HG03521 (cell line): ENCODE measurements around the gene ZNF232.
"Not testable (repeated sequence)": the region's sequence is repeated elsewhere in the genome, so short reads cannot be mapped to it uniquely, and the experiment has no call there.

Source experiments
- ATAC-seq: cut with Tn5 transposase; IDR thresholded peaks from one replicate; pipeline ENCODE4 v1.9.1; 2021; ENCODE audit warnings: mild to moderate bottlenecking, moderate library complexity; ENCODE audit not compliant: unreplicated experiment

The ZNF232 gene

DNA sequence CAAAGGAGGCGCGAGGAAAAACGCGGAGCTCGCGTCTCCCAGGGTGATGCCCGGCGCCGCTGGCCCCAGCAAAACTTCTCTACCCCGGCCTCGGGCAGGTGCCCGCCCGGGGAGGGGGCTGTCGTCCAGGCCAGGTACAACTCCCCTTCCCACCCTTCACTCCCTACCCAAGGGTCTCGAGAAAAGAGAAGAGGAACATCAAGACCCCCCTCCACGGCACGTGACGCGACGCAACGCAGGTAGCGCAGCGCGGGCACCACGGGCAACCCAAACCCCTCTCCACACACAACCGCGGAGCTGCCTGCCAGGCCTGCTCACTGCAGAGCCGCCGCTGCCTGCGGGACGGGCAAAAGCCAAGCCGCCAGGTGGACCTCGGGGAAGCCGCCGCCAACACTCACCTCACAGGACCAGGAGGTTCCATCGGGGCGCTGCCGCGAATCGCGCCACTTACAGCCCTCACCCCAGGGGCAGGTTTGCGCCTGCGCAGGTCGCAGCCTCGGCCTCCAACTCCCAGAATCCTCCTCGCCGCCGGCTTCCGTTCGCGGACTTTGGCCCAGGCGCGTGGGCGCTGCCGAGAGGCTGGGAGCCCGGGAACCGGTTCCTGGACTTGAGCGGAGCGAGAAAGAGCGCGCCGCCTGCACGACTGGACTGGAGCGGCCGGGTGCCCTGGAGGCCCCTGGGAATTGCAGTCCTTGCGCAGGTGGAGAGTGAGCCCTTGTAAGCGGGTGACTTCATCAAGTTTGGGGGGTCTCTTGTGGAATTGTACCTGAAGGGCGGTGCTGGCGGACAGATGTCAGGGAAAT is at the start of gene ZNF232:
Gene ZNF232 (minus strand): TSS at position 477 of the 803 bp plus-strand sequence. CDS start 56 bp downstream, at position 421.
- peak; percentile 91 for ATAC-seq

DNA sequence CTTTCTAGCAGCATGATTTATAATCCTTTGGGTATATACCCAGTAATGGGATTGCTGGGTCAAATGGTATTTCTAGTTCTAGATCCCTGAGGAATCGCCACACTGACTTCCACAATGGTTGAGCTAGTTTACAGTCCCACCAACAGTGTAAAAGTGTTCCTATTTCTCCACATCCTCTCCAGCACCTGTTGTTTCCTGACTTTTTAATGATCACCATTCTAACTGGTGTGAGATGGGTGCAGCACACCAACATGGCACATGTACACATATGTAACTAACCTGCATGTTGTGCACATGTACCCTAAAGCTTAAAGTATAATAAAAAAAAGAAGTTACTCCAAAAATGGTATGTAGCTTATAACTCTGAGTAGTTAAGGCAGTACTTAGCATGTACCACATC is 49.0 kb upstream of the ZNF232 start:
- not testable (repeated sequence) for ATAC-seq

DNA sequence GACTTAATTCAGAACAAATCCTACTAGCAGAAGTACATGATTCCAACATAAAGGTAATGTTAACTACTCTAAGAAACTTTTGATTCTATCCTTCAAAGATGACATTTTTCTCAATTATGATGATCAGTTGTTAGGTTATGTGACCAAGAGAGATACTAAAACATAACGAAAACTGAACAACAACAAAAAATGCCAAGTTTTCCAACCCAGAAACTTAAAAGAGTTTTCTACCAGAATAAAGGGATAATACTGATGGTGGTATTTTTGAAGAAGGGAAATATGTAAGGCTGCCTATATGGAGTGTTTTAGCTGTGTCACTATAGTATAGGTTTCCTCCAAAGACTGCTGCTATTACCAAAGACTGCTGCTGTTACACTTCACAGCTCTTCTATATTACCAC is 34.4 kb upstream of the ZNF232 start:
- ATAC-seq: not testable (repeated sequence)

DNA sequence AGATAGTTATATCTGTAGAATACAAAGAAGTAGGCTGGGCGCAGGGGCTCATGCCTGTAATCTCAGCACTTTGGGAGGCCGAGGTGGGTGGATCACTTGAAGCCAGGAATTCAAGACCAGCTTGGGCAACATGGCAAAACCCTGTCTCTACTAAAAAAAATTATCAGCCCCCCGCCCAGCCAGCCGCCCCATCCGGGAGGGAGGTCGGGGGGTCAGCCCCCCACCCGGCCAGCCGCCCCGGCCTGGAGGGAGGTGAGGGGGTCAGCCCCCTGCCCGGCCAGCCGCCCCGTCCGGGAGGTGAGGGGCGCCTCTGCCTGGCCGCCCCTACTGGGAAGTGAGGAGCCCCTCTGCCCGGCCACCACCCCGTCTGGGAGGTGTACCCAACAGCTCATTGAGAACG is 31.2 kb upstream of the ZNF232 start:
- not testable (repeated sequence) for ATAC-seq

DNA sequence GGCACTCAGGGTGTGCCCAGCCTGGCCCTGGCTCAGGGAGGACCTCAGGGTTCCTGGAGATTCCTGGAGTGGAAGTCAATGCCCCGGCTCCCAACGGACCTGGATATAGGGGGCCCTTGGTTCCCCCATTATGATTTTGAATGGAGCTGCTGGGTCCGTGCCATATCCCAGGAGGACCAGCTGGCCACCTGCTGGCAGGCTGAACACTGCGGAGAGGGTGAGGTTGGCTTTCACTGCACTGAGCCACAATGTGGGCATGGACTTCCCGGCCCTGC is 27.7 kb upstream of the ZNF232 start:
- ATAC-seq: no peak

DNA sequence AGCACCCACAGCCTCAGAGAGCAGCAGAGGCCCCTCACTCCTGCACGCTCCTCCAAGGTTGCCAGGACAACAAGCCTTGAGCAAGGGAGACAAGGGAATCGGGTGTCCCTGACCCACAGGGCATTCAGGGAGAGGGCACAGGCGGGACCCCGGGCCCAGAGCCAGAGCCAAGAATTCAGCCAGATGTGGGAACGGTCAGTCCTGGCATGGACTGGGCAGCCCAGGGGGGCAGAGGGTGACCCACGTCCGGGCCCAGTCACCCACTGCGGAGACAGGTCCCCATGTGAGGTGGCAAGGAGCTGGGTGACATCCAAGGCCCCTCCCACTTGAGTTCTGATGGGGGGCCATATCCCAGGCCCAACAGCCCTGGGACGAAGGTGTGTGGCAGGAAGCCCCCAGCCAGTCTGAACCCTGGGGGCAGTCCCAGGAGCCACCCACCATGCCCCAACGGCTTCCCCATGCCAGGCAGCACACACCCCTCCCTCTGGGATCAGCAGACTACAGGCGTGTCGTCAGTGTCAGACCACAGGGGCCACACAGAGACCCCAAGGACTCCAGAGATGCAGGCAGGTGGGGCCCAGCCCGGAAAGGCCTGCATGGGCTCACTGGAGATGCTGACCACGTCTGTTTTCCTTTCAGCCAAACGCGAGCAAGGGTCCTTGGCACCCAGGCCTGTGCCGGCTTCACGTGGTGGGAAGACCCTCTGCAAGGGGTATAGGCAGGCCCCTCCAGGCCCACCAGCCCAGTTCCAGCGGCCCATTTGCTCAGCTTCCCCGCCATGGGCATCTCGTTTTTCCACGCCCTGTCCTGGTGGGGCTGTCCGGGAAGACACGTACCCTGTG is 27.2 kb upstream of the ZNF232 start:
- no peak for ATAC-seq

DNA sequence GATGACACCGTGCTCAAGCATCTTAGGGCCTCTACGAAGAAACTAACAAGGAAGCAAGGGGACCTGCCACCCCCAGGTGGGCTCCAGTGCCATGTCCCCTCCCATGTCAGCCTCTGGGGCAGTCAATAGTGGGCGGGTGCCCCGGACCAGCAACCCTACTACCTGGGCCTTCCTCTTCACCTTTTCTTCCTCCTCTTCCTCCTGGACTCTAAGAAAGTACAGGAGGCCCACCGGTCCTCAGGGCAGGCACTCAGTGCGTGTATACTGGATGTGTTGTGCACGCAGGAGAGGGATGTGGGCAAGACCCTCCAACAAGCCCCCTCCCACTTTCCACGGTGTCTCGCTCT is 26.5 kb upstream of the ZNF232 start:
- ATAC-seq: not testable (repeated sequence)

DNA sequence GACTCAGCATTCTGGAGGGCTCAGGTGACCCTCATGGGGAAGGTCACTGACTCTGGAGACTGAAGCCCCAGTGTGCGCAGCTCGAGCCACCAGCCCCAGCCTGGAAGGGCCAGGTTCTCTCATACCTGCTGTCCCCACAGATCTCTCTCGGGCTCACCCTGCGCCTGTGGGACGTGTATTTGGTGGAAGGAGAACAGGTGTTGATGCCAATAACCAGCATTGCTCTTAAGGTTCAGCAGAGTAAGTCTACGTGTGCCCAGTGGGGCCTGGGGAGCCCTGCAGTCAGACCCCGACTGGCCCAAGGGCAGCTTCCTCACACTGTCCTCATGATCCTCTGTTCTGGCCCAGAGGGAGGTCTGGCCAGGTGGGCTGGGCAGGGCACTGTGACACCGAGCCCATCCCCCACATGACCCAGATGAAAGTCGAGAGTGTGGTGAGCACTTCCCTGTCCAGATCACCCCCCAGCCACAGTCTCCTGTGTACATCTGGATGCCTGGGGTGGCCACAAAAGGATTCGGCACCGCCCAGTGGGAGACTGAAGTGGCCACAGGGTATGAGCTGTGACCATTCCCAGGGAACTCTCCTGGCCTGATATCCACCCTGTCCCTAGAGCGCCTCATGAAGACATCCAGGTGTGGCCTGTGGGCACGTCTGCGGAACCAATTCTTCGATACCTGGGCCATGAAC is 26.0 kb upstream of the ZNF232 start:
- ATAC-seq: not testable (repeated sequence)

DNA sequence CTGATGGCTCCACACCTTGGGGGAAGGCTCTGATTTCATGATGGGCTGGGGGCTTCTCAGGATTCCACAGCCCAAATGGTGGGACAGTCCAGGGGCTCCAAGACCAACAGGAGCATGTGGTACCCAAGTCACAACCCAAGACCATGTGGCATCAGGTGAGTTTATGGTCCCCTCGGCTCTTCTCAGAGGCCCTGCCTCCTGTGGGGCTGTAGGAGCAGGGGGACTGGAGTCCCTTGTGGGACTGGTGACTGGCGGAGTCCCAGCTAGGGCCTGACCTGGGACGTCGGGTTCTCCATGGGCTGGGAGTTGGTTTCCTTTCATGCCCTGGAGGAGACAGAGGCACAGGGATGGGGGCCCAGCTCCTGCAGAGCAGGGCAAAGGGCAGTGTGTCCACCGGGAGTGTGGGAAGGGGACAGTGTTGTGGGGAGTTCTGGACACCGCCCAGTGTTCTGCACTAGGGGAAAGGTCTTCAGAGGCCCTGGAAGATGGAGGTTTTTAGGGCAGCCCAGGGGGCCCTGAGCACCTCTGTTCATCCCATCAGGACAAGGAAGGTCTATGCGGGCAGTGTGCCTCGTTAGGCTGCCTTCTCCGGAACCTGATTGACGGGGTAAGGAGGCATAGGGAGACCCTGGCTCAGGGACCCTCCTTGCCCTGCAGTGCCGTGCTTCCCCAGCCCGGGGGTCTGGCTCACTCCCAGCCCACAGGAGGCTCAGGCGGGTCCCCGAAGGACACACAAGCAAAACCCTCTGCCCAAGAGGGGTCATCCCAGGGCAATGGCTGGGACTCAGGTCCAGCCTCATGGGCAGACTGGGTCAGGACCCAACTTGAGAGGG is 25.1 kb upstream of the ZNF232 start:
- ATAC-seq: not testable (repeated sequence)

DNA sequence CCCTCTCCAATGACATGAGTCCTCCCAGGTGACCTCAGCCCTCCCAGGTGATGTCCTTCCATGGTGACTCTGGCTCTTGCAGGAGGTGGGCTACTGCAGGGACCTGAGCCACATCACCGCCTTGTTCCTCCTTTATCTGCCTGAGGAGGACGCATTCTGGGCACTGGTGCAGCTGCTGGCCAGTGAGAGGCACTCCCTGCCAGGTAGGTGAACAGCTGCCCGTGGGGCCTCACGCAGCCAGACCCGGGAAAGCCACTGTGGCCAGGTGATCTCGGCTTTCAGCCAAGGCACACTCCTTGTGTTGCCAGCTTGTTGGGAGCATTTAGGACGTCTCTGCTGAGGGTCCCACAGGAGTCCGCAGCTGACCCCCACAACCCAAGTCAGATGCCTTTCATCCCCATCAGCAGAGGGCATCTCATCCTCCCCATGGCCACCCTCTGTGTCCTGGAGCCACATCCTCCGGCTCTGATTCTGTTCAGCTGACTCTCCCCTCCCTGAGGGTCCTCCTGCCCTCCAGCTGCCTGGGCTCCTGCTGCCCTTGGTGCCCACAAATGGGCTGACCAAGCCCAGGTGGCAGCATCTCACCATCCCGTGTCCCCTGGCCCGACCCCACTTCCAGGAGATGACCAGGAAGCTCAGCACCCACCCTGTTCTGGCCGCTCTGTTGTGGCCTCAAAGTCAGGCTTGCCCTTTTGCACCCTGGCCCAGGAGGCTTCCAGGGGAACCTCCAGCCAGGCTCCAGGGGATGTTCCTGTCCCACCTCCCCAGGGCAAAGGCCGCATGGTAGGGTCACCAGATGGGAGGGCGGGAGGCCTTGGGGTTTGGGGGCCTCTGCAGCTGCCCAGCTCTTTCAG is 24.3 kb upstream of the ZNF232 start:
- no peak for ATAC-seq

DNA sequence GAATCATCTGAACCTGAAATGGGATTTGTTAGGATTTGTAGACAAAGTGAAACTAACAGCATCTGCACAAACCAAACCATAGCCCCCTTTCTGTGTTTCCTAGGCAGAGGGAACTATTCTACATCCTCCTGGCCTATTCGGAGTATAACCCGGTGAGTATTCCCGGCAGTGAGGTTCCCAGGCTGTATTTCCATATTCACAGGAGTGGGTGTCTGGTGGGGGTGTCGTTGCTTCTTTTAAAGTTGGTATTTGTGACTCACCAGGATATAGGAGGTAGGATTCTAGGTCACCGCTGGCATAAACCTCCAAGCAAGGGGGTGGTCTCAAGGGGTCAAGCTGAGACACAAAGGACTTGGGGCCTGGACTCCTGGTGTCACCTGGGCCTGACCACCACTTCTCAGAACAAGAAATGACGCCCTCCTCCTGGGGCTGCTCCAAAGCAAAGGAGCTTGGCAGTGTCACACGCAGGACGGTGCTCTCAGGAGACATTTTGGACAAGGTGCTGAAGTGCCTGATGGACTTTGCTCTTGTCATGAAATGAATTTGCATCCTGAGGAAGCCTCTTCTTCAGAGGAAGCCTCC is 23.5 kb upstream of the ZNF232 start:
- ATAC-seq: not testable (repeated sequence)

DNA sequence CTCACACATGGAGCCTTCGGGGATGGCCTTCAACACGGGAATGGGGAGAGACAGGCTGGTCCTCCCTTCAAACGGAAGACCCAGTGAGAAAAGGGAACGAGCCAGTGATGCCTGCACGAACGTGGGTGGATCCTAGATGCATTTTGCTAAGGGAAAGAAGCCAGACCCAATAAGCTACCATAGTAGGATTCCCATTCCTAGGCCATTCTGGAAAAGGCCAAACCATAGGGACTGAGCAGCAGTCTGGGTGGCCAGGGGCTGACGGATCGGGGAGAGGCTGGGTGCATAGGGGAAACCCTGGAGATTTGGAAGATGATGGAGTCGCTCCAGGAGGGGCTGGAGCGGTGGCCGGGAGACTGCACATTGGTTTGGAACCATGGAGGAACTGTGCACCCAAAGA is 22.9 kb upstream of the ZNF232 start:
- ATAC-seq: not testable (repeated sequence)

DNA sequence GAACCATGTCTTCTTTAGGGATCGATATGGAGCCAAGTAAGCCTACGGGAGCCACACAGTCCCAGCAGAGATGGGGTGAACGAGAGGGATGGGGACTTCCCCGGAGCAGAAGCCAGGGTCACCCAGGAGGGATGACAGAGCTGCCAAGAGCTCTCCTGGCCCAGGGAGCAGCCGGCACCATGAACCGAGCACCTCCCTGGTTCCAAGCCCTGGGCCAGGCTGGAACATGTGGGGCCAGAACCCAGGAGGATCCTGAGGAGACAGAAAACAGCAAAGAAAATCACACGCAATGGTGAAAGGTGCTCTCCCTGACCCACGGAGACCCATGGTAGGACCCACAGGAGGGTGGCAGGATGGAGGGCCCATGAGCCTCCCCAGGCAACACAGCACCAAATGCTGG is 22.3 kb upstream of the ZNF232 start:
- not testable (repeated sequence) for ATAC-seq

DNA sequence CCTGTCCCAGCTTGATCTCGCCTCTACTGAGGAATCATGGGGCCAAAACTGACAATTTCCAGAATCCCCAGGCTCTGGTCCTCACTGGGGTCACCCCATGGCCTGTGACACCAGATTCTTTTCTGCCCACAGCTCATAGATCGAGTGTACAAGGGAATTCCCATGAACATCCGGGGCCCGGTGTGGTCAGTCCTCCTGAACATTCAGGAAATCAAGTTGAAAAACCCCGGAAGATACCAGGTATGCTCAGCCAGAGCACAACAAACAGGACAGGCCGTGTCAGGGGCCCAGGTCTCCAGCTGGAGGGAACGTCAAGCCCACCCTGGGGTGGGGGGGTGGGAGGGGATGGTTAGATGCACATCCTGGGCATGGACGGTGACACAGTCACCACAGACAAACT is 21.6 kb upstream of the ZNF232 start:
- no peak for ATAC-seq

DNA sequence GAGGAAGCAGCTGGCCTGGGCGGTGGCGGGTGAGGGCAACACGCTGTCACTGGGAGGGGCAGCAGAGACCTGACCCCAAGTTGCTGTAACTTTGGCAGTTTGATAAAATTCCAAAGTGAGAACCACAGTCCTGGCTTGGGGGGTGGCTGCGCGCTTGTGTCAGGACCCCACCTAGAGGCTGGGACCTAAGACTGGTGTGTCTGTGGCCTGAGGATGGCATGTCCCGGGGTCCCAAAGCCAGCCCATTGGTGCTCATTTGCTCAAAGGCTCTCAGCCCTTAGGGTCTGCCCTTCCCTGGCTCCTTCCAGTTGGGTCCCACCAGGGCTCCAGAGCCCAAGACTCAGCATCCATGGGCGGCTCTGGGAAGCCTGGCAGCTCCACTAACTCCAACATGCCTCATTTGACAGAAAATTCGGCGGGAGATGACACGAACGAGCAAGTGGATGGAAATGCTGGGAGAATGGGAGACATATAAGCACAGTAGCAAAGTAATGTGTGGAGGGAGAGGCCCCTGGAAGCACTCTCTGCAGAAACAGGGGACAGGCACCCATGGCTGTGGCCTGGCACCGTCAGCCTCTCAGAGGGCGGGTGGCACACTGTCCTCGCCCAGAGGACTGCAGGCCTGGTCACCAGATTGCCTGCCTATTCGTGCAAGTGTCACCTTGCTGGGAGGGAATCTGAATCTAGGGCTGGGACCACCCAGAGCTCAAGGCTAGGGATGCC is 21.0 kb upstream of the ZNF232 start:
- not testable (repeated sequence) for ATAC-seq

DNA sequence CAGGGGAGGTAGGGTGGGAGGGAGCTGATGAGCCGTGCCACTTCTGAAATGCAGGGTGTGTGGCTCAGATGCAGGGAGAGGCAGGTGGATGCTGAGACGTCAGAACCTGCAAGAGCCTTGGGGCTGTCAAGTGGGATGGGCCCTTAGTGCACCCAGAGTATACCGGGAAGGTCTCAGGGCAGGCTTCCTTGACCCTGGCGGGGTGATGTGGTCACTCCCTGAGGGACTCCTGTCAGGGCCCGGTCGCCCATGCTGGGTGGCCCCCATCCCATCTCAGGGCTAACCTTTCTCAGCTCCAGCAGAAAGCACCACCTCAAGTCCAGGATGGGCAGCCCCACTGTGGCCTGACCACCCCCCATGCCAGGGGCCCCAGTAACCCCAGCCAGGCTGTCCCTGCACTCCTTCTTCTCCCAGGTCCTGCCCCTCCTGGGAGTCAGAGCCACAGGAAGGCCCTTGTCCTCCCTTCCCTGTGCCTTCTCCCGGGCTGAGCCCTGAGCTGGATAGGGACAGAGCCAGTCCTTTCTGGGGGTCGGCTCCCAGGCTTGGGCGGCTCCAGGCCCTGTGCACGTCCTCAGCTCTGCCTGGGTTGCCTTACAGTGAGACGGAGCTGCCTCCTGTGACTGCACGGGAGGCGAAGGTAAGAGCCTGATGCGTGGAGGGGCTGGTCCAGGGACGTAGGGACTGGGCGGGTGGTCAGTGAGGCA is 20.3 kb upstream of the ZNF232 start:
- ATAC-seq: not testable (repeated sequence)

DNA sequence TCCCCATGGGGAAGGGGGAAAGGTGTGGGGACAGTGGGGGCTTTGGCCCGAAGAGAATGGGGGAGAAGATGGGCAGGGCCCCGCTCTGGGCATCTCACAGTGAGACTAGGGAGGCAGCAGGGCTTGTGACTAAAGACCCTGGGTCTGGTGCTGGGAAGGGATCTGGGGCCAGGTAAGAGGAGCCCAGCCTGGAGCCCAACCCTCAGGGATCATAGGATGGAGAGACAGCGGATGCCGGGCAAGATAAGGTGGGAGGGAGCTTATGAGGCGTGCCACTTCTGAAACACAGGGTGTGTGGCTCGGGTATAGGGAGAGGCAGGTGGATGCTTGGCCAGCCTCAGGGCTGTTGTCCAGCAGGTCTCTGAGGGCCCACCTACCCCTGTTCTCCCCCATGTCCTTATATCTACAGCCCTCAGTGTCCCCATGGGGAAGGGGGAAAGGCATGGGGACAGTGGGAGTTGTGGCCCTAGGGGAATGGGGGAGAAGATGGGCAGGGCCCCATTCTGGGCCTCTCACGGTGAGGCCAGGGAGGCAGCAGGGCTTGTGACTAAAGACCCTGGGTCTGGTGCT is 19.6 kb upstream of the ZNF232 start:
- ATAC-seq: no peak

DNA sequence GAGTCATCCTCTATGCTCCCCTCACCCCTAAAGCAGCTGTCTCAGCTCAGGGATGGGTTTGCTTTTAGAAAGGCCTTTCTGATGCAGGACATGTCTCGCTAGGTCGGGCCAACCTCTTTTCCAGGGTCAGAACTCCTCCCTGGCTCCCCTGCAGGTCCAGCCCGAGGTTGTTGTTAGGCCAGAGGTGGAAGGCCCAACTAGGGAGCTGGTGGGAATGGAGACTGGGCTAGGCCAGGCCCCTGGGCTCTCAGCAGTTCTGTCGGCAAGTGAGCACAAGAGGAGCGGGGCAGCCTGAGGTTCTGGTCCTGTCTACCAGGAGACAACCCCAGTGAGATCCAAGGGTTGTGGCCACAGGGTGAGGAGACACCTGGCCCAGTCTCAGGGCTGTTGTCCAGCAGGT is 19.0 kb upstream of the ZNF232 start:
- ATAC-seq: not testable (repeated sequence)
